Upper lobe of left lung (tissue), 6 donors: ENCODE measurements around the gene TRAPPC10. TPM values are rescaled to one million over a fixed set of nuclear protein-coding genes. Genes with fewer than 3 reads are reported as not detected.

Experiments used
- ATAC-seq, 2 donors: fragments of 200-7000 bp; cut with Tn5 transposase; one replicate each; pipeline ENCODE4 v1.9.1; 2022; ENCODE audit warnings: mild to moderate bottlenecking in 2 of 2, moderate library complexity in 2 of 2; ENCODE audit not compliant: low FRiP score in 2 of 2
- DNase-seq, 2 donors: peaks; one replicate each; pipeline ENCODE4 v3.0.0-alpha.2; 2019 to 2020
- H3K27ac ChIP-seq, 4 donors: fragments of 200-600 bp; sonication (generic); one replicate each; pipeline ENCODE4 v1.5.1; 2016 to 2019
- H3K27me3 ChIP-seq, 4 donors: fragments of 200-600 bp; sonication (generic); one replicate each; pipeline ENCODE4 v1.5.1; 2017 to 2019
- H3K36me3 ChIP-seq, 4 donors: fragments of 200-600 bp; sonication (generic); one replicate each; pipeline ENCODE4 v1.5.1; 2016 to 2019
- H3K4me1 ChIP-seq, 4 donors: fragments of 200-600 bp; sonication (generic); one replicate each; pipeline ENCODE4 v1.5.1; 2018 to 2019
- H3K4me3 ChIP-seq, 4 donors: fragments of 200-600 bp; sonication (generic); one replicate each; pipeline ENCODE4 v1.5.1; 2017 to 2019; ENCODE audit warnings: mild to moderate bottlenecking in 2 of 4, moderate library complexity in 1 of 4
- H3K9me3 ChIP-seq, 4 donors: fragments of 200-600 bp; sonication (generic); one replicate each; pipeline ENCODE4 v1.5.1; 2018 to 2019
- EP300 ChIP-seq, 4 donors: sonication (generic); formaldehyde crosslinking; IDR thresholded peaks; one replicate each; pipeline ENCODE4 v1.5.1; 2017; ENCODE audit warnings: antibody characterized with exemption in 4 of 4, control low read depth in 2 of 4
- POLR2A ChIP-seq, 4 donors: fragments of 450-650 bp; IDR thresholded peaks; one replicate each; pipeline ENCODE4 v1.5.1; 2016 to 2017; ENCODE audit warnings: antibody characterized with exemption in 4 of 4, mild to moderate bottlenecking in 2 of 4
- POLR2AphosphoS5 ChIP-seq, 2 donors: sonication (generic); formaldehyde crosslinking; IDR thresholded peaks; one replicate each; pipeline ENCODE4 v1.5.1; 2017; ENCODE audit warnings: antibody characterized with exemption in 2 of 2
- WGBS, 2 donors: methylation state at CpG; one replicate each; pipeline ENCODE4 v1.1.5; 2017 to 2018; 5-methylcytosine and 5-hydroxymethylcytosine counted together
- total RNA-seq, 6 donors: library from RNA; depleted of rRNA in 4 of 6; stranded (reverse); fragments of >200 nt in 4 of 6; gene quantifications; one replicate each; pipeline versions ENCODE4 v1.1.0 to v1.2.1, GENCODE V29; 2016 to 2021
- TF ChIP-seq, protein P1 (sequence below), 6 experiments: fragments of 450-650 bp in 4 of 6; fragments of 200-600 bp in 2 of 6; sonication (generic) in 2 of 6; IDR thresholded peaks; one replicate each; pipeline ENCODE4 v1.5.1; 2016 to 2019; ENCODE audit warnings: antibody characterized with exemption in 6 of 6
- donor health status: DM: no; HTN: no; CAD: no; lungs with moderate emphysema.
- donor health status: DM: no; HTN: yes; CAD: no; lungs with severe emphysema.

The TRAPPC10 gene
- total RNA-seq, 6 donors from 2014 or later: 36.3 to 46.8 (median 43.4) TPM

DNA sequence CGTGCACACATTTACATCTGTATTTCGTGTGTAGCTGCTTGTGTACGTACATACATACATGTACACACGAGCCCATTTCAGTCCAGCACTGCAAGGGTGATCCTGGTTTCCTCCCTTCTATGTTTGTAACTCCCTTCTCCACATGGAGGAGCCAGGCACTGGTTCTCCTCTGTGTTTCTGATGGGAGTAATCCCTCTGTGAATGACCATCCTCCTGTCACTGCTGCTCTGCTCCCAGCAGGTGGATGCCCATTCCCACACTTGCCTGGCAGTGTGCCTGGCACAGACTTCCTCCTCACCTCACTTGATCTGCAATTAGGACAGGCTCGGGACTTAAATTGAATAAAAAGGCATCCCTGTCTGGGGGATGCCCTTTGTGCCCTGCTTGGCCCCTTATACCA, 37.1 kb downstream of the TRAPPC10 start:
- Histone ChIP-seq H3K4me1 (peaks cover 25 to 40% (median 34%) of the 10 kb centered on the region in 4 donors), H3K27ac (no peak overlapping the region), H3K27me3 (no peaks in the 10 kb centered on the region), H3K36me3 (peaks cover 5 to 21% (median 10%) of the 10 kb centered on the region in 4 donors), H3K4me3 (no peak overlapping the region), H3K9me3 (no peaks in the 10 kb centered on the region)
- DNase-seq: no peak
- WGBS, 2 donors: 76 to 84% methylated on average over 5 of the region's 5 CpGs
- ATAC-seq: no peak
- TF ChIP-seq POLR2A (IDR thresholded peaks at IDR 0.05) (no peak), EP300 (IDR thresholded peaks at IDR 0.05) (no peak), POLR2AphosphoS5 (IDR thresholded peaks at IDR 0.05) (no peak)
- TF ChIP-seq, protein P1, sequence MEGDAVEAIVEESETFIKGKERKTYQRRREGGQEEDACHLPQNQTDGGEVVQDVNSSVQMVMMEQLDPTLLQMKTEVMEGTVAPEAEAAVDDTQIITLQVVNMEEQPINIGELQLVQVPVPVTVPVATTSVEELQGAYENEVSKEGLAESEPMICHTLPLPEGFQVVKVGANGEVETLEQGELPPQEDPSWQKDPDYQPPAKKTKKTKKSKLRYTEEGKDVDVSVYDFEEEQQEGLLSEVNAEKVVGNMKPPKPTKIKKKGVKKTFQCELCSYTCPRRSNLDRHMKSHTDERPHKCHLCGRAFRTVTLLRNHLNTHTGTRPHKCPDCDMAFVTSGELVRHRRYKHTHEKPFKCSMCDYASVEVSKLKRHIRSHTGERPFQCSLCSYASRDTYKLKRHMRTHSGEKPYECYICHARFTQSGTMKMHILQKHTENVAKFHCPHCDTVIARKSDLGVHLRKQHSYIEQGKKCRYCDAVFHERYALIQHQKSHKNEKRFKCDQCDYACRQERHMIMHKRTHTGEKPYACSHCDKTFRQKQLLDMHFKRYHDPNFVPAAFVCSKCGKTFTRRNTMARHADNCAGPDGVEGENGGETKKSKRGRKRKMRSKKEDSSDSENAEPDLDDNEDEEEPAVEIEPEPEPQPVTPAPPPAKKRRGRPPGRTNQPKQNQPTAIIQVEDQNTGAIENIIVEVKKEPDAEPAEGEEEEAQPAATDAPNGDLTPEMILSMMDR (IDR thresholded peaks at IDR 0.05): no peak

DNA sequence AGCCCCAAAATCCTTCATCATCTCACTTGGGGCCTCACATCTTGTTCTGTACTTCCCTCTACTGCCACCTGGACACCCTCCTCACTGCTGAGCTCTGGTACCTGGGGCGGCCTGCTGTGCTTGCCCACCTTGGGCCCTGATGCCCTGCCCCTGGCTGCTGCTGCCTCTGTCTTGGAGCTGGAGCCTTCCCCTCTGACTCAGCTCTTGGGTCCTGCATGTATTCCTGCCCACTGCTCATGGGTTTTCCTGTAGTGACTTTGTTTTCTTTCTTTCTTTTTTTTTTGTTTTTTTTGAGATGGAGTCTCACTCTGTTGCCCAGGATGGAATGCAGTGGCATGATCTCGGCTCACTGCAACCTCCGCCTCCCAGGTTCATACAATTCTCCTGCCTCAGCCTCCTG, 37.5 kb downstream of the TRAPPC10 start:
- 94 to 98% methylated on average over 3 of the region's 3 CpGs for WGBS, 2 donors
- no peak for ATAC-seq

DNA sequence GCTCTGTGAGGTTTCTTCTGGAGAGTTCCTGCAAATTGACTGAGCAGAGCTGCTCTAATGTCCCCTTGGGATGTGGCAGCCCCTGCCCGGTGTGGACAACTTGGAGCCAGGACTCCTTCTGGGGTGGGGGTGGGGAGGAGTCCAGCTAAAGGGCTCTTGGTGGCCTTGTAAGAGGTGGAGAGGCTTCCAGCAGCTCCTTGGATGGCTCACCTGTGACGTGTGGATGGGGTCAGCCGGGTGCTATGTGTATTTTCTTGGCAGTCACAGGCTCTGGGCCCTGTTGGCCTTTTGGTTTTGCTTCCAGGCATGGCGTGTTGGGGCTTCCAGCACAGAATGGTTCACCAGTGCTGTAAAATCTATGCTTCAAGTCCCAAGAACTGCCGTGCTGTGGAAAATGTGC, 38.2 kb downstream of the TRAPPC10 start:
- WGBS, 2 donors: 85 to 86% methylated on average over 4 to 5 of the region's 5 CpGs
- DNase-seq (peak in 1 of 2 donors; percentile 77), ATAC-seq (peak; percentile 10 to 55)
- Histone ChIP-seq H3K4me1 (peaks cover 25 to 47% (median 37%) of the 10 kb centered on the region in 4 donors), H3K4me3 (no peak overlapping the region), H3K27me3 (no peaks in the 10 kb centered on the region), H3K9me3 (no peaks in the 10 kb centered on the region), H3K36me3 (peaks cover 5 to 22% (median 10%) of the 10 kb centered on the region in 4 donors), H3K27ac (peak overlapping the region in 1 of 4 donors; percentile 78)
- TF ChIP-seq, protein P1 (IDR thresholded peaks at IDR 0.05): no peak
- TF ChIP-seq EP300 (IDR thresholded peaks at IDR 0.05): peak in 1 of 4 donors; percentile 5

More for the DNA sequence above, 37.5 kb downstream of the TRAPPC10 start:
- no peaks in the 10 kb centered on the region for H3K27me3 ChIP-seq
- H3K4me1 ChIP-seq: peaks cover 25 to 44% (median 35%) of the 10 kb centered on the region in 4 donors
- no peak overlapping the region for H3K27ac ChIP-seq
- H3K9me3 ChIP-seq: no peaks in the 10 kb centered on the region
- peaks cover 5 to 21% (median 10%) of the 10 kb centered on the region in 4 donors for H3K36me3 ChIP-seq
- TF ChIP-seq POLR2A (IDR thresholded peaks at IDR 0.05) (no peak), EP300 (IDR thresholded peaks at IDR 0.05) (no peak), POLR2AphosphoS5 (IDR thresholded peaks at IDR 0.05) (no peak)
- TF ChIP-seq, protein P1 (IDR thresholded peaks at IDR 0.05): no peak
- no peak for DNase-seq
- H3K4me3 ChIP-seq: no peak overlapping the region

DNA sequence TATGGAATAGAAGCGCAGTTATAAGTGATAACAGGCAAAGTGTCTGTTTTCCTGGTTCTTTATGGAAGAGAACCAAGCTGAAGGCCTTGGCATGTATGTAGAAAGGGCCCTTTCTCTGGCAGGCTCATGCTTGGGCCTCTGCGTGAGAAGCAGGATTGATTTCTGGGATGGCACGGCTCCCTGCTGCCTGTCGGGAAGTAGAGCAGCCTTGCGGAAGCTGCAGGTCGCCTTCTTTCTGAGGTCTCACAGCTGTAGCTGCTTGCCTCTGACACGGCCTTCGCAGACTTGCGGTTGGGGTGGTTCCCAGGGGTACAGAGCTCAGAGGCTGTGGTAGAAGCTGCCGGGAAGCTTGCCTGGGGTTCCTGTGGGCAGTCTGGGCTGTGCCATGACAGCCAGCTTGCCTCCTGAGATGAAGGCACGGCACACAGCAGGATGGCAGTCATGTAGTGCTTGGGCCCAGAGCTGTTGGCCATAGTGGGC, 39.4 kb downstream of the TRAPPC10 start:
- ATAC-seq (peak; percentile 21 to 42), DNase-seq (no peak)
- Histone ChIP-seq H3K27me3 (no peaks in the 10 kb centered on the region), H3K9me3 (no peaks in the 10 kb centered on the region), H3K4me1 (peaks cover 25 to 47% (median 37%) of the 10 kb centered on the region in 4 donors), H3K27ac (peak overlapping the region; percentile 60 to 80 (median 72)), H3K36me3 (peaks cover 7 to 33% (median 19%) of the 10 kb centered on the region in 4 donors), H3K4me3 (no peak overlapping the region)
- TF ChIP-seq POLR2AphosphoS5 (IDR thresholded peaks at IDR 0.05) (peak; percentile 24 to 37), POLR2A (IDR thresholded peaks at IDR 0.05) (no peak), EP300 (IDR thresholded peaks at IDR 0.05) (no peak)
- TF ChIP-seq, protein P1 (IDR thresholded peaks at IDR 0.05): no peak
- WGBS, 2 donors: 83 to 84% methylated on average over 3 to 11 of the region's 11 CpGs
